Endothelial cell of umbilical vein (primary cell): ENCODE results near the gene AMMECR1L.

Source experiments
- CTCF ChIP-seq, 2 donors: IDR thresholded peaks; 1 replicate in 1 of 2; 2 replicates in 1 of 2; pipeline ENCODE4 v1.5.1; 2011; ENCODE audit warnings: low read length in 2 of 2, mild to moderate bottlenecking in 2 of 2, moderate library complexity in 2 of 2, control low read depth in 1 of 2, inconsistent platforms in 1 of 2, low read depth in 1 of 2; ENCODE audit not compliant: insufficient read depth in 1 of 2; ENCODE audit errors: extremely low read depth in 1 of 2
- MAX ChIP-seq: IDR thresholded peaks from 2 replicates; pipeline ENCODE4 v1.6.1; 2011; ENCODE audit not compliant: insufficient read depth, insufficient read length

GRCh38 chr2:127829845-127830246, 55.9 kb downstream of the AMMECR1L start:
- TF ChIP-seq CTCF (IDR thresholded peaks at IDR 0.05; ENCODE audit: extremely low read depth in 1 of 2, insufficient read depth in 1 of 2, low read depth in 1 of 2, low read length in 2 of 2) (no peak), MAX (no peak)
